Mesenteric fat pad (tissue), 1 donor: ENCODE data around the gene SUSD5. TPM values are rescaled to one million over a fixed set of nuclear protein-coding genes. Genes with fewer than 3 reads are reported as not detected.
A peak's percentile ranks its signal among the peaks of the same experiment; 100 is the strongest.
"Not testable (repeated sequence)": the region's sequence is repeated elsewhere in the genome, so short reads cannot be mapped to it uniquely, and the experiment has no call there.

Source experiments
- DNase-seq: peaks from one replicate; pipeline ENCODE4 v3.0.0-alpha.2; 2020; ENCODE audit warnings: low spot score
- total RNA-seq: library from RNA; stranded (reverse); fragmentation: NEBNext Ultra II Directional; extraction: Animal tissue kit (Norgen Biotek cat#: 25700); gene quantifications from one replicate; pipeline ENCODE4 v1.2.1, GENCODE V29; 2021
- donor health status: DM: yes; HTN: yes; CAD: no.

The SUSD5 gene
- total RNA-seq, 1 donor from 2014 or later = 0.26 TPM

- DNase-seq = no peak
Observed at GRCh38 chr3:33117461-33117860, 101.1 kb downstream of the SUSD5 start.

GRCh38 chr3:33115024-33115768 lies 103.4 kb downstream of the SUSD5 start:
- DNase-seq = no peak

- DNase-seq = no peak
Observed at GRCh38 chr3:33114622-33115023, 104.0 kb downstream of the SUSD5 start.

- peak; percentile 99 for DNase-seq
Observed at GRCh38 chr3:33113772-33114621, 104.6 kb downstream of the SUSD5 start, which contains the start of gene CRTAP. TSS of gene CRTAP (plus strand) at chr3:33114014. CDS start at chr3:33114078, 64 bp downstream.

- no peak for DNase-seq
Observed at GRCh38 chr3:33111581-33111980, 107.0 kb downstream of the SUSD5 start.

GRCh38 chr3:33106854-33107253 lies 111.8 kb downstream of the SUSD5 start:
- not testable (repeated sequence) for DNase-seq

GRCh38 chr3:33105341-33105948 lies 113.2 kb downstream of the SUSD5 start:
- DNase-seq = no peak

GRCh38 chr3:33104803-33105202 lies 113.8 kb downstream of the SUSD5 start:
- no peak for DNase-seq

GRCh38 chr3:33103480-33103879 lies 115.1 kb downstream of the SUSD5 start:
- no peak for DNase-seq

- no peak for DNase-seq
Observed at GRCh38 chr3:33103034-33103433, 115.6 kb downstream of the SUSD5 start.

- no peak for DNase-seq
Observed at GRCh38 chr3:33100229-33100628, 118.4 kb downstream of the SUSD5 start.

Other genes with a start within 250 kb of the SUSD5 start
- 56.5 TPM for gene GLB1, start 121.7 kb downstream of the SUSD5 start, total RNA-seq
- gene TMPPE, start 121.7 kb downstream of the SUSD5 start, total RNA-seq = 9.9 TPM
- 371 TPM for gene CRTAP, start 104.8 kb downstream of the SUSD5 start, total RNA-seq
- gene FBXL2, start 58.6 kb upstream of the SUSD5 start, total RNA-seq = 4.9 TPM
- 62.6 TPM for gene UBP1, start 221.6 kb upstream of the SUSD5 start, total RNA-seq